ENCODE results near the gene LTBP1. TPM values are rescaled to one million over a fixed set of nuclear protein-coding genes. Genes with fewer than 3 reads are reported as not detected.

Gene LTBP1
- total RNA-seq, 2 experiments from 2014 or later: 0.06 TPM; not detected in 1

DNA sequence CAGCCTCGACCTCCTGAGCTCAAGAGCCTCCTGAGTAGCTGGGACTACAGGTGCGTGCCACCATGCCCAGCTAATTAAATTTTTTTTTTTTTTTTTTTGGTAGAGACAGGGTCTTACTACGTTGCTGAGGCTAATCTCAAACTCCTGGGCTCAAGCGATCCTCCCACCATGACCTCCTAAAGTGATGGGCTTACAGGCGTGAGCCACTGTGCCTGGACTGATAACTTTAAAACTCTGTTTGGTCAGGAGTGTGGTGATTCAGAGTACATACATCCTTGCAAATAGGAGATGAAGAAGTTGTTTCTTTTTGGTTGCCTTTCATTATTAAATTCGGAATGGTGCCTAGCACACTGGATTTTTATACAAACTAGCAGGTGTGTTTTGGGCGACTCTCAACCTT, 73.0 kb downstream of the LTBP1 start:
- peaks cover 5 to 13% of the 10 kb centered on the region in 2 experiments for H3K27me3 ChIP-seq (ENCODE audit: control insufficient read depth in 1 of 2, insufficient read depth in 2 of 2, low read length in 2 of 2)
- Mint-ChIP-seq H3K4me3 (no peak overlapping the region), H3K27me3 (peaks cover 26% of the 10 kb centered on the region), H3K4me1 (ENCODE audit: low read depth) (no peaks in the 10 kb centered on the region), H3K9me3 (no peaks in the 10 kb centered on the region), H3K27ac (no peak overlapping the region), H3K36me3 (ENCODE audit: low read depth) (no peaks in the 10 kb centered on the region)
- peaks cover 0 to 3% of the 10 kb centered on the region in 2 experiments for H3K9me3 ChIP-seq (ENCODE audit: control insufficient read depth in 1 of 2, insufficient read depth in 1 of 2, low read length in 2 of 2)
- H3K4me1 ChIP-seq (ENCODE audit: insufficient read depth, low read length): no peaks in the 10 kb centered on the region
- DNase-seq (no peak), ATAC-seq (ENCODE audit: poor library complexity) (no peak)
- H3K36me3 ChIP-seq (ENCODE audit: insufficient read depth, low read length): no peaks in the 10 kb centered on the region
- CTCF ChIA-PET: no interaction called here
- no peak overlapping the region for H3K4me3 ChIP-seq (ENCODE audit: low read length)
- no peak overlapping the region for H3K27ac ChIP-seq (ENCODE audit: low read depth in 1 of 2, low read length in 2 of 2)
- intact Hi-C loops (cut with DNase I, micrococcal nuclease): no loop called here
- TF ChIP-seq, protein P1, sequence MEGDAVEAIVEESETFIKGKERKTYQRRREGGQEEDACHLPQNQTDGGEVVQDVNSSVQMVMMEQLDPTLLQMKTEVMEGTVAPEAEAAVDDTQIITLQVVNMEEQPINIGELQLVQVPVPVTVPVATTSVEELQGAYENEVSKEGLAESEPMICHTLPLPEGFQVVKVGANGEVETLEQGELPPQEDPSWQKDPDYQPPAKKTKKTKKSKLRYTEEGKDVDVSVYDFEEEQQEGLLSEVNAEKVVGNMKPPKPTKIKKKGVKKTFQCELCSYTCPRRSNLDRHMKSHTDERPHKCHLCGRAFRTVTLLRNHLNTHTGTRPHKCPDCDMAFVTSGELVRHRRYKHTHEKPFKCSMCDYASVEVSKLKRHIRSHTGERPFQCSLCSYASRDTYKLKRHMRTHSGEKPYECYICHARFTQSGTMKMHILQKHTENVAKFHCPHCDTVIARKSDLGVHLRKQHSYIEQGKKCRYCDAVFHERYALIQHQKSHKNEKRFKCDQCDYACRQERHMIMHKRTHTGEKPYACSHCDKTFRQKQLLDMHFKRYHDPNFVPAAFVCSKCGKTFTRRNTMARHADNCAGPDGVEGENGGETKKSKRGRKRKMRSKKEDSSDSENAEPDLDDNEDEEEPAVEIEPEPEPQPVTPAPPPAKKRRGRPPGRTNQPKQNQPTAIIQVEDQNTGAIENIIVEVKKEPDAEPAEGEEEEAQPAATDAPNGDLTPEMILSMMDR (IDR thresholded peaks at IDR 0.05): no peak
- POLR2A ChIA-PET: no interaction called here

DNA sequence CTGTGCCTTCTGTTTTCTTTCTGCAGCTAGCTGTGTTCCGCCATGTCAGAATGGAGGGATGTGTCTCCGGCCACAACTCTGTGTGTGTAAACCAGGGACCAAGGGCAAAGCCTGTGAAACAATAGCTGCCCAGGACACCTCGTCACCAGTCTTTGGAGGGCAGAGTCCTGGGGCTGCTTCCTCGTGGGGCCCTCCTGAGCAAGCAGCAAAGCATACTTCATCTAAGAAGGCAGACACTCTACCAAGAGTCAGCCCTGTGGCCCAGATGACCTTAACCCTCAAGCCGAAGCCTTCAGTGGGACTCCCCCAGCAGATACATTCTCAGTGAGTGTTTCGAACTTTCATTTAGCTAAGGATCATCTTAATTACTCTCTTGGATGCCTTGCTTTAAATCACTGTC, 74.1 kb downstream of the LTBP1 start:
- Histone ChIP-seq H3K36me3 (ENCODE audit: insufficient read depth, low read length) (no peaks in the 10 kb centered on the region), H3K4me3 (ENCODE audit: low read length) (no peak overlapping the region), H3K27me3 (ENCODE audit: control insufficient read depth in 1 of 2, insufficient read depth in 2 of 2, low read length in 2 of 2) (peaks cover 5 to 13% of the 10 kb centered on the region in 2 experiments), H3K4me1 (ENCODE audit: insufficient read depth, low read length) (no peaks in the 10 kb centered on the region), H3K9me3 (ENCODE audit: control insufficient read depth in 1 of 2, insufficient read depth in 1 of 2, low read length in 2 of 2) (peaks cover 0 to 5% of the 10 kb centered on the region in 2 experiments), H3K27ac (ENCODE audit: low read depth in 1 of 2, low read length in 2 of 2) (no peak overlapping the region)
- ChIA-PET CTCF (no interaction called here), POLR2A (no interaction called here)
- no peaks in the 10 kb centered on the region for H3K4me1 Mint-ChIP-seq (ENCODE audit: low read depth)
- ATAC-seq (ENCODE audit: poor library complexity) (no peak), DNase-seq (no peak)
- intact Hi-C loops (cut with DNase I, micrococcal nuclease): no loop called here
- no peaks in the 10 kb centered on the region for H3K36me3 Mint-ChIP-seq (ENCODE audit: low read depth)
- H3K27me3 Mint-ChIP-seq: peaks cover 26% of the 10 kb centered on the region
- no peaks in the 10 kb centered on the region for H3K9me3 Mint-ChIP-seq
- no peak overlapping the region for H3K4me3 Mint-ChIP-seq
- TF ChIP-seq, protein P1 (IDR thresholded peaks at IDR 0.05): no peak
- H3K27ac Mint-ChIP-seq: no peak overlapping the region

DNA sequence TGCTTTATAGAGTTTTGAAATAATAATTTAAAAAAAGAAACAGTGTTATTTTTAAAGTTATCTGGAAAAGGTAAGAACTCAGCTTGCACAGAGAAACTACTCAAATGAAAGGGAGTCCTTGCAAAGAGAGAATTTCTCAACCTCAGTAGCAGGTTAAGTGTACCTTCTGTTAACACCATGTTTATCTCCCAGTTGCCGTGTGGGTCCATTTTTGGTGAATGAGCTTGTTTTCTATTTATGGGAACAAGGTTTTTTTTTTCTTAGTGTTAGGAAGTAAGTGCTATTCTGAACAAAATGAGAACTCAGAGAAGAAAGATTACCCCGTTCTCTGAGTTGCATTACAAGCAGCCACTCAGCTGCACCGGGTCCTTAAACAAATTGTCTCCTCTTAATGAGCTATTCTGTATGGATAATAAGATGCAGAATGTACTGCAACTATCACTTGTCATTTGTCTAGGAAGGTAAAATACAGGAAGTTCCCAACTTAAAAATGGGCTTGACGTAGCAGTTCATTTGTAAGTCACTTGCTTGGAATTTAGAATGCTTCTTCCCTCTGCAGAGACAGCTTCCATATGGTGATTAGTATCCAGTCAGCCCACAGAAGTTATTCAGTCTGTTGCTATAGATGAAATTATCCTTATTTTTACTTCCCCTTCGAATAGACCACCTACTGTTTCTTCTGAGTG, 74.9 kb downstream of the LTBP1 start:
- CTCF ChIA-PET: no interaction called here

More for the DNA sequence above, 74.9 kb downstream of the LTBP1 start:
- no peak overlapping the region for H3K27ac Mint-ChIP-seq
- Histone ChIP-seq H3K4me3 (ENCODE audit: low read length) (no peak overlapping the region), H3K27me3 (ENCODE audit: control insufficient read depth in 1 of 2, insufficient read depth in 2 of 2, low read length in 2 of 2) (peaks cover 5 to 13% of the 10 kb centered on the region in 2 experiments), H3K36me3 (ENCODE audit: insufficient read depth, low read length) (no peaks in the 10 kb centered on the region), H3K9me3 (ENCODE audit: control insufficient read depth in 1 of 2, insufficient read depth in 1 of 2, low read length in 2 of 2) (peaks cover 0 to 5% of the 10 kb centered on the region in 2 experiments), H3K4me1 (ENCODE audit: insufficient read depth, low read length) (no peaks in the 10 kb centered on the region), H3K27ac (ENCODE audit: low read depth in 1 of 2, low read length in 2 of 2) (no peak overlapping the region)
- intact Hi-C loops (cut with DNase I, micrococcal nuclease): no loop called here
- peaks cover 26% of the 10 kb centered on the region for H3K27me3 Mint-ChIP-seq
- no peak for DNase-seq
- POLR2A ChIA-PET: no interaction called here
- TF ChIP-seq, protein P1 (IDR thresholded peaks at IDR 0.05): no peak
- ATAC-seq (ENCODE audit: poor library complexity): no peak
- H3K4me3 Mint-ChIP-seq: no peak overlapping the region
- no peaks in the 10 kb centered on the region for H3K4me1 Mint-ChIP-seq (ENCODE audit: low read depth)
- H3K9me3 Mint-ChIP-seq: no peaks in the 10 kb centered on the region
- no peaks in the 10 kb centered on the region for H3K36me3 Mint-ChIP-seq (ENCODE audit: low read depth)
